ENCODE measurements around the gene THRSP.
"Not testable (repeated sequence)": the region's sequence is repeated elsewhere in the genome, so short reads cannot be mapped to it uniquely, and the experiment has no call there.

THRSP gene

GRCh38 chr11:78050964-78051831 lies 12.5 kb upstream of the THRSP start:
- peak; percentile 42 for DNase-seq (ENCODE audit: low read depth)
- TF ChIP-seq CTCF (conservative IDR thresholded peaks at IDR 0.05; ENCODE audit: control insufficient read depth, insufficient read depth, low read depth, low read length), result no peak
- H3K4me3 ChIP-seq (ENCODE audit: control insufficient read depth, low read depth, low read length), result no peak overlapping the region

- no peak overlapping the region for H3K4me3 ChIP-seq (ENCODE audit: control insufficient read depth, low read depth, low read length)
- TF ChIP-seq CTCF (conservative IDR thresholded peaks at IDR 0.05; ENCODE audit: control insufficient read depth, insufficient read depth, low read depth, low read length), result no peak
- DNase-seq (ENCODE audit: low read depth), result no peak
Observed at GRCh38 chr11:78054971-78055370, 8.7 kb upstream of the THRSP start.

DNA sequence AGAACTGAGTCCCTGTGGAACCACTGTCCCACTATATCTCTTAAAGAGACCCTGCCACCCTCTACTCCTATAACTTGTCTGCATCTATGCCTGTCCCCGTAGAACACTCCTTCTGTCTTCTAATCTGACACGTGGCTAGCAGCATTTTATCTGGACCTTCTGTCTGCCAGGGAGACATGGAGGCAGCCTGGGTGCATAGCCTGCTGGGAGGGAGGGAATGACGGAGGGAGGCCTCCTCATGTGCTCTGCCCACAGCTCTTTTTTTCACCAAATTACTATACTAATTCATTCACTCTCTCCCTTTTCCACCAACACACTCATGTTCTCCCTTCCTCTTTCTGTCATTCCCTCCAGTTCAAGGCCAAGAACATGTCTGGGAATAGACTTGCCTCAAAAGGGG lies 7.6 kb upstream of the THRSP start:
- TF ChIP-seq CTCF (conservative IDR thresholded peaks at IDR 0.05; ENCODE audit: control insufficient read depth, insufficient read depth, low read depth, low read length), result no peak
- H3K4me3 ChIP-seq (ENCODE audit: control insufficient read depth, low read depth, low read length), result no peak overlapping the region
- no peak for DNase-seq (ENCODE audit: low read depth)

DNA sequence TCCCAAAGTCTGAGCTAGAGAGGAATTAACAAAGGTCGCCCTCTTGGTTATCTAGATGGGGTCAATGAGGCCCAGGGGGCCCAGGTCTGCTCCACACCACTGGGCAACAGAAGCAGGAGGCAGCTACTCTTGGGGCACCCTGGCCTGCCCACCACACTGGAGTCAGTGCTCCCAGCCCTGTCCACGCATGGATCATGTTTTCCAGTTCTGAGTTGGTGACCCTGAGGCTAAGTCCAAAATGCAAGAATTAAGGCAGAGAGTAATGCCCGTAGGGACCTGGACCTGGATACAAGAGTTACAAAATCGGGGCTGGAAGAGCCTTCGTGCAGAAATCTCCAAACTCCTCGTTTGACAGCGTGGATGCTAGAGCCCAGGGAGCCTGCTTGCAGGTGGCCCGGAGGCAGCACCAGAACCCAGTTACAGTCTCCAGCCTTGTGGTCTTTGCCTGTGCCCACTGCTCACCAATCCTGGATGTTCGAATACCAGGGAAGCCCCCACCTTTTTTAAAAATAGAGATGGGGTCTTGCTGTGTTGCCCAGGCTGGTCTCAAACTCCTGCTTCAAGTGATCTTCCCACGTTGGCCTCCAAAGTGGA lies 6.1 kb upstream of the THRSP start:
- H3K4me3 ChIP-seq (ENCODE audit: control insufficient read depth, low read depth, low read length), result no peak overlapping the region
- no peak for TF ChIP-seq CTCF (conservative IDR thresholded peaks at IDR 0.05; ENCODE audit: control insufficient read depth, insufficient read depth, low read depth, low read length)
- no peak for DNase-seq (ENCODE audit: low read depth)

- not testable (repeated sequence) for H3K4me3 ChIP-seq (ENCODE audit: control insufficient read depth, low read depth, low read length); DNase-seq (ENCODE audit: low read depth)
Observed at GRCh38 chr11:78059749-78060328, 3.8 kb upstream of the THRSP start.

GRCh38 chr11:78060533-78060932 lies 3.1 kb upstream of the THRSP start:
- TF ChIP-seq CTCF (conservative IDR thresholded peaks at IDR 0.05; ENCODE audit: control insufficient read depth, insufficient read depth, low read depth, low read length), result no peak
- H3K4me3 ChIP-seq (ENCODE audit: control insufficient read depth, low read depth, low read length), result no peak overlapping the region
- no peak for DNase-seq (ENCODE audit: low read depth)

Data from fibroblast of mammary gland (primary cell).